Neuronal stem cell (in vitro differentiated cells): ENCODE results near the gene ZBTB9.
A peak's percentile ranks its signal among the peaks of the same experiment; 100 is the strongest.

Experiments used
- DNase-seq: peaks from one replicate; pipeline ENCODE4 v3.0.0-alpha.2; 2013; ENCODE audit warnings: low spot score
- H2AFZ ChIP-seq: one replicate; pipeline ENCODE4 v1.6.1; 2013; ENCODE audit warnings: mild to moderate bottlenecking, low read length, inconsistent platforms
- H2AK5ac ChIP-seq: 2 replicates; pipeline ENCODE4 v1.6.1; 2013; ENCODE audit warnings: low read depth, mild to moderate bottlenecking, inconsistent platforms, low read length, moderate library complexity, mixed read lengths
- H2BK120ac ChIP-seq: 2 replicates; pipeline ENCODE4 v1.6.1; 2013; ENCODE audit warnings: low read depth, mild to moderate bottlenecking, inconsistent platforms, low read length, moderate library complexity, mixed read lengths
- H2BK12ac ChIP-seq: one replicate; pipeline ENCODE4 v1.6.1; 2013; ENCODE audit warnings: low read length, inconsistent platforms
- H2BK15ac ChIP-seq: 2 replicates; pipeline ENCODE4 v1.6.1; 2013; ENCODE audit warnings: mild to moderate bottlenecking, low read length, inconsistent platforms, mixed read lengths
- H2BK5ac ChIP-seq: one replicate; pipeline ENCODE4 v1.6.1; 2013; ENCODE audit warnings: inconsistent platforms, mild to moderate bottlenecking, low read length, moderate library complexity
- H3K14ac ChIP-seq: one replicate; pipeline ENCODE4 v1.6.1; 2013; ENCODE audit warnings: low read length, inconsistent platforms
- H3K18ac ChIP-seq: 2 replicates; pipeline ENCODE4 v1.6.1; 2013; ENCODE audit warnings: low read length, inconsistent platforms
- H3K23ac ChIP-seq: 2 replicates; pipeline ENCODE4 v1.6.1; 2013; ENCODE audit warnings: low read depth, mild to moderate bottlenecking, mixed read lengths, low read length, inconsistent platforms; ENCODE audit not compliant: poor library complexity
- H3K27ac ChIP-seq: replicated peaks from 3 replicates; pipeline ENCODE4 v1.5.1; 2013; ENCODE audit warnings: low read length, inconsistent platforms
- H3K27me3 ChIP-seq, 3 experiments: 2 replicates each; pipeline ENCODE4 v1.6.1; 2013; ENCODE audit warnings: low read length in 3 of 3, mild to moderate bottlenecking in 2 of 3, inconsistent platforms in 1 of 3, low read depth in 1 of 3, mixed read lengths in 1 of 3, moderate library complexity in 1 of 3; ENCODE audit not compliant: control insufficient read depth in 3 of 3, insufficient read depth in 3 of 3
- H3K36me3 ChIP-seq, 2 donors: replicated peaks in 1 of 2; 2 replicates each; pipeline ENCODE4 v1.6.1; 2013; ENCODE audit warnings: low read length in 2 of 2; ENCODE audit not compliant: control insufficient read depth in 2 of 2, insufficient read depth in 2 of 2
- H3K4ac ChIP-seq: 2 replicates; pipeline ENCODE4 v1.6.1; 2013; ENCODE audit warnings: inconsistent platforms, mild to moderate bottlenecking, low read length, moderate library complexity
- H3K4me1 ChIP-seq, 2 donors: 1 replicate in 1 of 2; 2 replicates in 1 of 2; pipeline ENCODE4 v1.6.1; 2013; ENCODE audit warnings: low read length in 2 of 2, low read depth in 1 of 2; ENCODE audit not compliant: control insufficient read depth in 2 of 2, insufficient read depth in 1 of 2
- H3K4me2 ChIP-seq: one replicate; pipeline ENCODE4 v1.6.1; 2013; ENCODE audit warnings: mild to moderate bottlenecking, low read length, inconsistent platforms; ENCODE audit not compliant: insufficient read depth, poor library complexity, severe bottlenecking
- H3K4me3 ChIP-seq, 2 donors: 2 replicates each; pipeline ENCODE4 v1.5.1; 2013; ENCODE audit warnings: low read length in 2 of 2, mild to moderate bottlenecking in 2 of 2, inconsistent platforms in 1 of 2, moderate library complexity in 1 of 2
- H3K79me1 ChIP-seq: one replicate; pipeline ENCODE4 v1.6.1; 2013; ENCODE audit warnings: low read depth, mild to moderate bottlenecking, inconsistent platforms, low read length, moderate library complexity
- H3K9ac ChIP-seq: one replicate; pipeline ENCODE4 v1.6.1; 2013; ENCODE audit warnings: mild to moderate bottlenecking, low read depth, low read length, inconsistent platforms; ENCODE audit not compliant: poor library complexity
- H3K9me3 ChIP-seq, 2 donors: replicated peaks in 1 of 2; 2 replicates each; pipeline versions ENCODE3 to v1.6.1; 2013; ENCODE audit warnings: low read length in 2 of 2, mild to moderate bottlenecking in 2 of 2, inconsistent platforms in 1 of 2, low read depth in 1 of 2, mixed read lengths in 1 of 2, moderate library complexity in 1 of 2; ENCODE audit not compliant: control insufficient read depth in 2 of 2, insufficient read depth in 1 of 2
- H4K8ac ChIP-seq: one replicate; pipeline ENCODE4 v1.6.1; 2013; ENCODE audit warnings: low read depth, mild to moderate bottlenecking, inconsistent platforms, low read length, moderate library complexity
- H4K91ac ChIP-seq: one replicate; pipeline ENCODE4 v1.6.1; 2013; ENCODE audit warnings: low read length, low read depth, mild to moderate bottlenecking, inconsistent platforms; ENCODE audit not compliant: poor library complexity
- WGBS, 2 donors: extraction: QIAGEN DNeasy Blood & Tissue Kit; methylation state at CpG; one replicate each; pipeline ENCODE4 v1.1.7; 2013; ENCODE audit warnings: missing lambda C conversion rate in 2 of 2, mixed read lengths in 1 of 2; ENCODE audit not compliant: insufficient read length in 2 of 2, insufficient replicate concordance in 1 of 2; ENCODE audit errors: extremely low coverage in 2 of 2; 5-methylcytosine and 5-hydroxymethylcytosine counted together

Gene ZBTB9

DNA sequence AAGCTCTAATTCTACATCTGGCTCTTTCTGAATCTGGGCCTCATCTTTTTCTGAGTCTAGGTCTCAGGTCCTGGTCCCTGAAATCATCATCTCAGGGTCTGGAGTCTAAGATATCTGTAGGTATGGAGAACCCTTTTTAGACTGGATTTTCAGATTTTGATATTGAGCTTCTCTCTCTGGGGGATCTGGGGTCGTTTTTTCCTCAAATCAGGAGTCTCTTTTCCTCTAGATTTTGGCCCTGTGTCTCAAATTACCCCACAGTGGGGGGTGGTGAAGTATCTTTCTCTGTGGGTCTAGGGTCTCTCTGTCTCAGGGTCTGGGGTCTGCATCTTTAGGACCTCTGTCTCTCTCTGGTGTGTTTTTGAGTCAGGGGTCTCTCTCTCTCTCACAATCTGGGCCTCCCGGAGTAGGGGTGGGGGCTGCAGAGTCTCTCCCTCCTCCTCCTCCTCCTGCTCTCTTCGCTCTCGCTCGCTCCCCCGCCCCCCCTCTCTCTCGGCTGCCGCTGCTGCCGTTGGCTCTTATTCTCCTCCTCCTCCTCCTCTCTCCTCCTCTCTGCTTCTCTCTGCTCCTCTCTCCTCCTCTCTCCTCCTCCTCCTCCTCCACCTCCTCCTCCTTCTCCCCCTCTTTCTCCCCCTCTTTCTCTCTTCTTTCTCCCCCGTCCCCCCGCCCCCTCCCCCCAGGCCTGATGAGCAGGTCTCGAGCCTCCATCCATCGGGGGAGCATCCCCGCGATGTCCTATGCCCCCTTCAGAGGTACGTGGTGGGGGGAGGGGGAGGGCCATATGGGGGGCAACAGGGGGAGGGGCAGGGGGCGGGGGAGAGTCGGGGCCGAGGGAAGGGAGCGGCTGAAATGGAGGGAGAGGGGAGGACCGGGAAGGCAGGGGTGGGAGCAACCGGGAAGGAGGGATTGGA is 34.5 kb upstream of the ZBTB9 start, which contains the start of gene SYNGAP1:
TSS of gene SYNGAP1 (plus strand) at position 486 of the 911 bp plus-strand sequence. CDS start at position 686, 200 bp downstream.
- peak within 1 kb of the TSS; percentile 36 for H3K9ac ChIP-seq
- peak within 1 kb of the TSS; percentile 80 to 81 for H3K4me3 ChIP-seq
- H3K36me3 ChIP-seq, result peaks cover 29 to 53% of the 10 kb centered on the region in 2 donors
- H3K27ac ChIP-seq, result peak within 1 kb of the TSS; percentile 97
- H2BK12ac ChIP-seq, result peak within 1 kb of the TSS; percentile 11
- H3K9me3 ChIP-seq, result no peaks in the 10 kb centered on the region
- no peak within 1 kb of the TSS for H4K91ac ChIP-seq
- H2AFZ ChIP-seq, result peak within 1 kb of the TSS; percentile 62
- WGBS, 2 donors, result no CpG with 5 or more reads among the region's 22 CpGs
- peaks cover 3% of the 10 kb centered on the region for H3K79me1 ChIP-seq
- H3K23ac ChIP-seq, result no peak within 1 kb of the TSS
- H4K8ac ChIP-seq, result no peak within 1 kb of the TSS
- no peak within 1 kb of the TSS for H3K14ac ChIP-seq
- peak within 1 kb of the TSS; percentile 78 for H3K18ac ChIP-seq
- peak within 1 kb of the TSS; percentile 86 for H3K4me2 ChIP-seq
- no peaks in the 10 kb centered on the region for H3K27me3 ChIP-seq
- H2BK5ac ChIP-seq, result no peak within 1 kb of the TSS
- no peak within 1 kb of the TSS for H3K4ac ChIP-seq
- H2AK5ac ChIP-seq, result peak within 1 kb of the TSS; percentile 16
- peaks cover 29 to 37% of the 10 kb centered on the region in 2 donors for H3K4me1 ChIP-seq
- peak within 1 kb of the TSS; percentile 3 for H2BK120ac ChIP-seq
- peak within 1 kb of the TSS; percentile 8 for H2BK15ac ChIP-seq
- DNase-seq, result no peak

- H3K4me1 ChIP-seq, result peaks cover 30 to 40% of the 10 kb centered on the region in 2 donors
- no peak overlapping the region for H2BK15ac ChIP-seq
- no peak overlapping the region for H2BK12ac ChIP-seq
- no peak overlapping the region for H2AK5ac ChIP-seq
- peaks cover 3% of the 10 kb centered on the region for H3K79me1 ChIP-seq
- no peak overlapping the region for H3K4ac ChIP-seq
- H3K9ac ChIP-seq, result peak overlapping the region; percentile 36
- H2AFZ ChIP-seq, result no peak overlapping the region
- WGBS, 2 donors, result no CpG with 5 or more reads among the region's 6 CpGs
- H3K18ac ChIP-seq, result peak overlapping the region; percentile 55
- DNase-seq, result no peak
- H3K9me3 ChIP-seq, result no peaks in the 10 kb centered on the region
- peak overlapping the region; percentile 69 for H3K27ac ChIP-seq
- peak overlapping the region; percentile 63 for H3K4me2 ChIP-seq
- peaks cover 23 to 44% of the 10 kb centered on the region in 2 donors for H3K36me3 ChIP-seq
- H2BK5ac ChIP-seq, result no peak overlapping the region
- no peak overlapping the region for H2BK120ac ChIP-seq
- H3K23ac ChIP-seq, result no peak overlapping the region
- H4K8ac ChIP-seq, result no peak overlapping the region
- no peak overlapping the region for H3K14ac ChIP-seq
- H4K91ac ChIP-seq, result no peak overlapping the region
- peak overlapping the region; percentile 80 to 81 for H3K4me3 ChIP-seq
- H3K27me3 ChIP-seq, result no peaks in the 10 kb centered on the region
These were observed 33.7 kb upstream of the ZBTB9 start for GRCh38 chr6:33420491-33421343.

GRCh38 chr6:33421344-33421643 is 33.1 kb upstream of the ZBTB9 start:
- Histone ChIP-seq H2BK120ac (no peak overlapping the region), H4K91ac (no peak overlapping the region), H2AFZ (no peak overlapping the region), H3K18ac (no peak overlapping the region), H3K14ac (no peak overlapping the region), H3K4me3 (peak overlapping the region in 1 of 2 donors; percentile 80), H3K23ac (no peak overlapping the region), H3K9ac (no peak overlapping the region), H3K4ac (no peak overlapping the region), H4K8ac (no peak overlapping the region), H3K27ac (no peak overlapping the region), H2BK5ac (no peak overlapping the region), H2AK5ac (no peak overlapping the region), H3K4me2 (peak overlapping the region; percentile 49), H3K4me1 (peaks cover 27 to 40% of the 10 kb centered on the region in 2 donors), H2BK15ac (no peak overlapping the region), H3K79me1 (peaks cover 3% of the 10 kb centered on the region), H3K36me3 (peaks cover 20 to 38% of the 10 kb centered on the region in 2 donors), H3K9me3 (no peaks in the 10 kb centered on the region), H3K27me3 (no peaks in the 10 kb centered on the region), H2BK12ac (no peak overlapping the region)
- WGBS, 2 donors, result no CpG with 5 or more reads among the region's 2 CpGs
- no peak for DNase-seq

DNA sequence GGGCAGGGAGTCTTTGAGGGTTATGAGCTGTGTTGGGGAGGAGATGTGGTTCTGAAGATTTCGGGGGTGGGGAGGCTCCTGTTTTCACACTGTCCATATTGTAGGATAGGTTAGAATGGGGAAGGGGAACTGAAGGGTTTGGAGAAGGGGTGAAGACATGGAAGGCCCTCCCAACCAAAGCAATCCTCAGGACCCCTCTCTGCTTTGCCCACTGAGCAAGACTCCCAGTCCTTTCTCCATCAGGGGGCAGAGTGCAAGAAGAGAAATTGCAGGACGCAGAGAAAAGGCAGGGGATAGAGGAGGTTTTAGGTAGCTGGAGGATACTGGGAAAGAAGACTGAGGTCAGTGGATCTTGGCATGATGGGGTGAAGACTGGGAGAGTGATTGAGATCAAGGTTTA is 30.6 kb upstream of the ZBTB9 start:
- H3K4me3 ChIP-seq, result no peak overlapping the region

More for the DNA sequence above, 30.6 kb upstream of the ZBTB9 start:
- Histone ChIP-seq H3K36me3 (peaks cover 16 to 29% of the 10 kb centered on the region in 2 donors), H3K9ac (no peak overlapping the region), H2BK120ac (no peak overlapping the region), H3K23ac (no peak overlapping the region), H3K4me1 (peaks cover 31 to 45% of the 10 kb centered on the region in 2 donors), H3K79me1 (peaks cover 12% of the 10 kb centered on the region), H4K8ac (no peak overlapping the region), H2BK12ac (no peak overlapping the region), H3K18ac (no peak overlapping the region), H3K27ac (no peak overlapping the region), H2BK5ac (no peak overlapping the region), H3K4me2 (no peak overlapping the region), H3K9me3 (no peaks in the 10 kb centered on the region), H3K27me3 (no peaks in the 10 kb centered on the region), H2AFZ (no peak overlapping the region), H3K4ac (no peak overlapping the region), H2BK15ac (no peak overlapping the region), H2AK5ac (no peak overlapping the region), H4K91ac (no peak overlapping the region), H3K14ac (no peak overlapping the region)
- DNase-seq, result no peak
- no CpG with 5 or more reads among the region's 2 CpGs for WGBS, 2 donors
